IMR-90 (cell line): Measurements from ENCODE around the gene MOB3B. TPM values are rescaled to one million over a fixed set of nuclear protein-coding genes. Genes with fewer than 3 reads are reported as not detected.

ENCODE experiments used
- ATAC-seq: fragments of 200-7000 bp; cut with Tn5 transposase; 2 replicates; pipeline ENCODE4 v1.9.1; 2020; ENCODE audit warnings: low read depth, mild to moderate bottlenecking, moderate library complexity
- BruUV-seq: library from RNA; stranded (reverse); fragments of 400-500 nt; replicated peaks from 2 replicates; lab custom pipeline; 2021; lab: Mats Ljungman, UMichigan
- CTCF ChIA-PET: fragments of 300-600 bp; formaldehyde crosslinking; extraction: SDS; loops from one replicate; lab custom pipeline; 2021; ENCODE audit warnings: antibody characterized with exemption; lab: Yijun Ruan, JAX
- POLR2A ChIA-PET: fragments of 300-600 bp; sonication (Branson Sonifier 250); formaldehyde crosslinking; loops from one replicate; lab custom pipeline; 2022; ENCODE audit warnings: antibody characterized with exemption; ENCODE audit not compliant: unreplicated experiment; lab: Charles Lee
- DNase-seq: peaks from one replicate; pipeline ENCODE4 v3.0.0; 2013
- H2AFZ ChIP-seq: replicated peaks from 2 replicates; pipeline ENCODE3; 2013; ENCODE audit warnings: low read length, mild to moderate bottlenecking; ENCODE audit not compliant: poor library complexity
- H2AK5ac ChIP-seq: 2 replicates; pipeline ENCODE4 v1.6.1; 2013; ENCODE audit warnings: low read depth, low read length, inconsistent platforms
- H2AK9ac ChIP-seq: replicated peaks from 2 replicates; pipeline ENCODE3; 2013; ENCODE audit warnings: mild to moderate bottlenecking, low read depth, low read length, moderate library complexity; ENCODE audit not compliant: poor library complexity
- H2BK120ac ChIP-seq: 2 replicates; pipeline ENCODE4 v1.6.1; 2013; ENCODE audit warnings: low read depth, low read length, inconsistent platforms
- H2BK15ac ChIP-seq: 3 replicates; pipeline ENCODE4 v1.6.1; 2013; ENCODE audit warnings: low read depth, low read length, inconsistent platforms
- H2BK20ac ChIP-seq: 2 replicates; pipeline ENCODE4 v1.6.1; 2013; ENCODE audit warnings: low read depth, mild to moderate bottlenecking, inconsistent platforms, low read length, moderate library complexity
- H2BK5ac ChIP-seq: 2 replicates; pipeline ENCODE4 v1.6.1; 2013; ENCODE audit warnings: mild to moderate bottlenecking, low read depth, low read length, inconsistent platforms; ENCODE audit not compliant: poor library complexity, severe bottlenecking
- H3K14ac ChIP-seq: replicated peaks from 2 replicates; pipeline ENCODE4 v1.6.1; 2013; ENCODE audit warnings: low read depth, low read length, inconsistent platforms
- H3K18ac ChIP-seq: 2 replicates; pipeline ENCODE4 v1.6.1; 2013; ENCODE audit warnings: low read depth, low read length, control low read depth
- H3K23ac ChIP-seq: 2 replicates; pipeline ENCODE4 v1.6.1; 2013; ENCODE audit warnings: low read depth, low read length, inconsistent platforms
- H3K27ac ChIP-seq: 2 replicates; pipeline ENCODE4 v1.5.1; 2013; ENCODE audit warnings: mild to moderate bottlenecking, control low read depth, low read length; ENCODE audit not compliant: insufficient read depth
- H3K27me3 ChIP-seq: 2 replicates; pipeline ENCODE4 v1.6.1; 2013; ENCODE audit warnings: low read length; ENCODE audit not compliant: control insufficient read depth, insufficient read depth
- H3K36me3 ChIP-seq: 2 replicates; pipeline ENCODE4 v1.6.1; 2013; ENCODE audit warnings: low read length, mixed read lengths; ENCODE audit not compliant: control insufficient read depth, insufficient read depth
- H3K4ac ChIP-seq: 2 replicates; pipeline ENCODE4 v1.6.1; 2013; ENCODE audit warnings: low read depth, low read length, inconsistent platforms
- H3K4me1 ChIP-seq: 2 replicates; pipeline ENCODE4 v1.6.1; 2013; ENCODE audit warnings: low read length, mixed read lengths; ENCODE audit not compliant: control insufficient read depth, insufficient read depth
- H3K4me2 ChIP-seq: 2 replicates; pipeline ENCODE4 v1.6.1; 2013; ENCODE audit warnings: low read depth, mild to moderate bottlenecking, control low read depth, low read length, moderate library complexity
- H3K4me3 ChIP-seq: 2 replicates; pipeline ENCODE4 v1.5.1; 2013; ENCODE audit warnings: low read depth, mild to moderate bottlenecking, control low read depth, low read length, moderate library complexity; ENCODE audit not compliant: insufficient read depth
- H3K56ac ChIP-seq: 2 replicates; pipeline ENCODE4 v1.6.1; 2013; ENCODE audit warnings: low read length, inconsistent platforms; ENCODE audit not compliant: insufficient read depth; ENCODE audit errors: extremely low read depth
- H3K79me1 ChIP-seq, 2 experiments: 2 replicates each; pipeline ENCODE4 v1.6.1; 2013; ENCODE audit warnings: low read length in 2 of 2, inconsistent platforms in 1 of 2, low read depth in 1 of 2
- H3K9ac ChIP-seq: 2 replicates; pipeline ENCODE4 v1.6.1; 2013; ENCODE audit warnings: low read depth, low read length, control low read depth
- H3K9me1 ChIP-seq: 2 replicates; pipeline ENCODE4 v1.6.1; 2013; ENCODE audit warnings: low read length, inconsistent platforms; ENCODE audit not compliant: insufficient read depth
- H3K9me3 ChIP-seq: 2 replicates; pipeline ENCODE4 v1.6.1; 2013; ENCODE audit warnings: low read length; ENCODE audit not compliant: control insufficient read depth, insufficient read depth
- H4K20me1 ChIP-seq: 2 replicates; pipeline ENCODE4 v1.6.1; 2013; ENCODE audit warnings: low read length, inconsistent platforms; ENCODE audit not compliant: insufficient read depth
- H4K5ac ChIP-seq: 2 replicates; pipeline ENCODE4 v1.6.1; 2013; ENCODE audit warnings: mild to moderate bottlenecking, low read depth, low read length, control low read depth
- H4K8ac ChIP-seq, 2 experiments: 2 replicates each; pipeline ENCODE4 v1.6.1; 2013; ENCODE audit warnings: low read depth in 2 of 2, low read length in 2 of 2, control low read depth in 1 of 2, inconsistent platforms in 1 of 2
- H4K91ac ChIP-seq: 2 replicates; pipeline ENCODE4 v1.6.1; 2013; ENCODE audit warnings: low read depth, low read length, inconsistent platforms; ENCODE audit not compliant: insufficient read depth
- BHLHE40 ChIP-seq: fragments of 150-350 bp; IDR thresholded peaks from 2 replicates; pipeline ENCODE4 v1.6.1; 2016; ENCODE audit warnings: mild to moderate bottlenecking, low read depth, low read length
- CEBPB ChIP-seq: IDR thresholded peaks from 2 replicates; pipeline ENCODE4 v1.6.1; 2012; ENCODE audit warnings: low read depth, low read length, improper control_type of control experiment
- CHD1 ChIP-seq: IDR thresholded peaks from 2 replicates; pipeline ENCODE4 v1.6.1; 2012; ENCODE audit warnings: low read depth, low read length, improper control_type of control experiment
- FOS ChIP-seq: fragments of 150-350 bp; IDR thresholded peaks from 2 replicates; pipeline ENCODE4 v1.6.1; 2016; ENCODE audit warnings: low read depth, low read length
- MAFK ChIP-seq: IDR thresholded peaks from 2 replicates; pipeline ENCODE4 v1.6.1; 2012; ENCODE audit warnings: low read depth, low read length, improper control_type of control experiment
- MAZ ChIP-seq: IDR thresholded peaks from 2 replicates; pipeline ENCODE4 v1.6.1; 2012; ENCODE audit warnings: low read depth, mild to moderate bottlenecking, low read length, improper control_type of control experiment, moderate library complexity, borderline replicate concordance
- MXI1 ChIP-seq: IDR thresholded peaks from 2 replicates; pipeline ENCODE4 v1.6.1; 2012; ENCODE audit warnings: low read depth, mild to moderate bottlenecking, low read length, moderate library complexity, borderline replicate concordance
- NFE2L2 ChIP-seq: fragments of 150-350 bp; IDR thresholded peaks from 2 replicates; pipeline ENCODE4 v1.6.1; 2016; ENCODE audit warnings: low read depth, mild to moderate bottlenecking, low read length
- POLR2A ChIP-seq: IDR thresholded peaks from 2 replicates; pipeline ENCODE4 v1.6.1; 2012; ENCODE audit warnings: mild to moderate bottlenecking, low read depth, low read length
- RAD21 ChIP-seq: IDR thresholded peaks from 2 replicates; pipeline ENCODE4 v1.6.1; 2012; ENCODE audit warnings: low read length, improper control_type of control experiment
- RCOR1 ChIP-seq: IDR thresholded peaks from 2 replicates; pipeline ENCODE4 v1.6.1; 2012; ENCODE audit warnings: mild to moderate bottlenecking, low read length, improper control_type of control experiment; ENCODE audit not compliant: insufficient replicate concordance
- RFX5 ChIP-seq: IDR thresholded peaks from 2 replicates; pipeline ENCODE4 v1.8.0; 2012; ENCODE audit warnings: low read depth, mild to moderate bottlenecking, low read length, moderate library complexity
- SMC3 ChIP-seq: fragments of 150-350 bp; IDR thresholded peaks from 2 replicates; pipeline ENCODE4 v1.6.1; 2016; ENCODE audit warnings: low read depth, mild to moderate bottlenecking, antibody characterized with exemption, low read length, moderate library complexity
- WGBS, 2 experiments: methylation state at CpG; one replicate each; pipeline versions ENCODE4 v1.1.5 to v1.1.7; 2013; ENCODE audit warnings: missing lambda C conversion rate in 2 of 2; ENCODE audit not compliant: insufficient read length in 1 of 2; ENCODE audit errors: extremely low coverage in 2 of 2; 5-methylcytosine and 5-hydroxymethylcytosine counted together
- dilution Hi-C: fragments of 300-500 bp; cut with HindIII; formaldehyde crosslinking; loops from one replicate; pipeline ENCODE4 v1.14.3; 2018; ENCODE audit warnings: low sequenced_read_pairs; ENCODE audit not compliant: unreplicated experiment
- in situ Hi-C: fragments of 300-500 bp; cut with MboI; formaldehyde crosslinking; loops from 3 replicates; pipeline ENCODE4 v1.14.3; 2019; ENCODE audit warnings: low sequenced_read_pairs, inconsistent platforms, mixed read lengths
- intact Hi-C: fragments of 100-400 bp; cut with micrococcal nuclease; formaldehyde crosslinking; loops from 2 replicates; pipeline ENCODE4 v1.10.0; 2022
- polyA plus RNA-seq, 3 experiments: library from polyadenylated mRNA; depleted of rRNA; stranded (reverse); fragments of >200 nt; gene quantifications; 2 replicates each; pipeline ENCODE4 v1.2.3, GENCODE V29; 2012; ENCODE audit warnings: low replicate concordance in 1 of 3
- total RNA-seq: library from RNA; depleted of rRNA; stranded (reverse); fragments of >200 nt; gene quantifications from 2 replicates; pipeline ENCODE4 v1.2.3, GENCODE V29; 2012
- TF ChIP-seq, protein P1 (sequence below): fragments of 150-350 bp; IDR thresholded peaks from 2 replicates; pipeline ENCODE4 v1.6.1; 2016; ENCODE audit warnings: low read depth, mild to moderate bottlenecking, low read length, moderate library complexity, borderline replicate concordance
- TF ChIP-seq, protein P2 (sequence below): fragments of 150-350 bp; IDR thresholded peaks from 2 replicates; pipeline ENCODE4 v1.6.1; 2017; ENCODE audit warnings: mild to moderate bottlenecking, antibody characterized with exemption, low read length, low read depth

Gene MOB3B
- total and polyA plus RNA-seq, 2 of the 4 experiments (the other 2 are of a cell fraction): under 0.01 to 0.02 TPM

DNA sequence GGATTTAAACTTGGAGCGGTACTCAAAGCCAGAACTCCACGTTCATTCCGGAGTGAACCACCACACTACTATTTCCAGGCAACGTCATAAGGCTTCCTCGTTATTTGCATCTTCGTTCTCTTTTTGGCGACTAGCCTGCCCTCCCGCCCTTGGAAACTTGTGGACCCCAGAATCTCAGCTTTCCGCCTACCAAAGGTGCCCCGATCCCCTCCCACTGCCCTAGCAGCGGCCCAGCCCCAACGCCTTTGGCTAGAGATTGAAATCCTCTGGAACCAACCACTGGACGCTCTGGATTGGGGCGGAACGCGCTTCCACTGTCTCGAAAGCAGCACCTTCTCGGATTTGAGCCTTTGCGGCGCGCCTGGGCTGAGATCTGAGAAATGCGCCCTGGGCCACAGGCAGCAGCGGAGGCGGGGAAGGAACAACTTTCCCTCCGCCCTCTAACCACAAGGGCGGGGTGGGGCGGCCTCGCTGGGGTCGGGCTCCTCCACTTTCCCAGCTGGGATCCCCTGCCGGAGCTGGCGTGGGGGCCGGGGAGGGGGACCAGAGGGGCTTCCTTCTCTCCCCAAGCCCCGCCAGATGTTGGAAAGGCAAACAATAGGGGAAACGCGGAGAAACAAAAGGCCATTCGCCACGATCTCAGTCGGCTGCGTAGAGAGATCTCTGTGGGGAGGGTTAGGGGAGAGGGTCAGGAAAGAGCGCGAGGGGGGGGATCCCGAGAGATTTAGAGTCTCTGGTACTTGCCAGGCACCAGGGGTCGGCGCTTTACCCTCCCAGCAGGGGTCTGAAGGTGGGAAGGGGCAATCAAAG is 1.3 kb downstream of the MOB3B start:
- no peak overlapping the region for H3K14ac ChIP-seq
- no peak overlapping the region; the same call in 1 of the 2 replicates for H3K9ac ChIP-seq
- BruUV-seq: no TSS peak
- H2BK20ac ChIP-seq: no peak overlapping the region
- H2AK5ac ChIP-seq: no peak overlapping the region
- ATAC-seq: peak; percentile 59
- H3K56ac ChIP-seq: no peak overlapping the region
- H3K27ac ChIP-seq: no peak overlapping the region
- no peak overlapping the region for H4K5ac ChIP-seq
- intact Hi-C loops (no loop called here), dilution Hi-C loops (no loop called here), in situ Hi-C loops (loop anchor here (5.0 kb wide), 1 partner anchor 196 kb away; no protein-coding TSS in a partner anchor)
- no peaks in the 10 kb centered on the region for H3K4me1 ChIP-seq
- H3K36me3 ChIP-seq: no peaks in the 10 kb centered on the region
- H2BK120ac ChIP-seq: no peak overlapping the region
- no peak overlapping the region for H4K8ac ChIP-seq
- H4K20me1 ChIP-seq: no peaks in the 10 kb centered on the region
- H4K91ac ChIP-seq: no peak overlapping the region
- H3K9me3 ChIP-seq: no peaks in the 10 kb centered on the region
- 7% methylated on average over 3 of the region's 44 CpGs; no CpG with 5 or more reads in 1 of the 2 experiments for WGBS, 2 experiments
- POLR2A ChIA-PET: no interaction called here
- no peak overlapping the region for H2BK15ac ChIP-seq
- peak; percentile 21 for DNase-seq
- H3K23ac ChIP-seq: no peak overlapping the region; the same call in 1 of the 2 replicates
- H3K4me2 ChIP-seq: peak overlapping the region; percentile 97
- no peak overlapping the region for H2AK9ac ChIP-seq
- peak overlapping the region; percentile 85 for H2AFZ ChIP-seq
- no peak overlapping the region for H3K18ac ChIP-seq
- no peak overlapping the region for H2BK5ac ChIP-seq
- H3K9me1 ChIP-seq: no peaks in the 10 kb centered on the region
- no peak overlapping the region for H3K4ac ChIP-seq
- CTCF ChIA-PET: no interaction called here
- peaks cover 32% of the 10 kb centered on the region for H3K27me3 ChIP-seq
- H3K79me1 ChIP-seq: no peaks in the 10 kb centered on the region
- peak overlapping the region; percentile 57 for H3K4me3 ChIP-seq
- TF ChIP-seq POLR2A (no peak), NFE2L2 (no peak), CEBPB (no peak), MAZ (no peak), MXI1 (no peak), FOS (no peak), CHD1 (no peak), RFX5 (no peak), MAFK (no peak), RCOR1 (no peak), SMC3 (no peak), RAD21 (no peak), BHLHE40 (no peak)
- TF ChIP-seq, protein P1, sequence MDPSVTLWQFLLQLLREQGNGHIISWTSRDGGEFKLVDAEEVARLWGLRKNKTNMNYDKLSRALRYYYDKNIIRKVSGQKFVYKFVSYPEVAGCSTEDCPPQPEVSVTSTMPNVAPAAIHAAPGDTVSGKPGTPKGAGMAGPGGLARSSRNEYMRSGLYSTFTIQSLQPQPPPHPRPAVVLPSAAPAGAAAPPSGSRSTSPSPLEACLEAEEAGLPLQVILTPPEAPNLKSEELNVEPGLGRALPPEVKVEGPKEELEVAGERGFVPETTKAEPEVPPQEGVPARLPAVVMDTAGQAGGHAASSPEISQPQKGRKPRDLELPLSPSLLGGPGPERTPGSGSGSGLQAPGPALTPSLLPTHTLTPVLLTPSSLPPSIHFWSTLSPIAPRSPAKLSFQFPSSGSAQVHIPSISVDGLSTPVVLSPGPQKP: no peak
- TF ChIP-seq, protein P2, sequence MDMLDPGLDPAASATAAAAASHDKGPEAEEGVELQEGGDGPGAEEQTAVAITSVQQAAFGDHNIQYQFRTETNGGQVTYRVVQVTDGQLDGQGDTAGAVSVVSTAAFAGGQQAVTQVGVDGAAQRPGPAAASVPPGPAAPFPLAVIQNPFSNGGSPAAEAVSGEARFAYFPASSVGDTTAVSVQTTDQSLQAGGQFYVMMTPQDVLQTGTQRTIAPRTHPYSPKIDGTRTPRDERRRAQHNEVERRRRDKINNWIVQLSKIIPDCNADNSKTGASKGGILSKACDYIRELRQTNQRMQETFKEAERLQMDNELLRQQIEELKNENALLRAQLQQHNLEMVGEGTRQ: no peak
